GM19397 (cell line): ENCODE results near the gene LUC7L2.
"Not testable (repeated sequence)": the region's sequence is repeated elsewhere in the genome, so short reads cannot be mapped to it uniquely, and the experiment has no call there.

Experiments used
- ATAC-seq: cut with Tn5 transposase; IDR thresholded peaks from one replicate; pipeline ENCODE4 v1.9.1; 2021; ENCODE audit warnings: mild to moderate bottlenecking, moderate library complexity; ENCODE audit not compliant: unreplicated experiment

The LUC7L2 gene

GRCh38 chr7:139394540-139394939 is 34.8 kb downstream of the LUC7L2 start:
- no peak for ATAC-seq

- no peak for ATAC-seq
Observed at GRCh38 chr7:139396323-139396951, 36.7 kb downstream of the LUC7L2 start.

- no peak for ATAC-seq
Observed at GRCh38 chr7:139397192-139397591, 37.5 kb downstream of the LUC7L2 start.

- no peak for ATAC-seq
Observed at GRCh38 chr7:139403601-139404000, 43.9 kb downstream of the LUC7L2 start.

- no peak for ATAC-seq
Observed at GRCh38 chr7:139407555-139407954, 47.9 kb downstream of the LUC7L2 start.

GRCh38 chr7:139414743-139415402 is 55.2 kb downstream of the LUC7L2 start:
- not testable (repeated sequence) for ATAC-seq

GRCh38 chr7:139416405-139416804 is 56.7 kb downstream of the LUC7L2 start:
- no peak for ATAC-seq

GRCh38 chr7:139417478-139417877 is 57.8 kb downstream of the LUC7L2 start:
- no peak for ATAC-seq

GRCh38 chr7:139421123-139421522 is 61.4 kb downstream of the LUC7L2 start:
- ATAC-seq = no peak

- no peak for ATAC-seq
Observed at GRCh38 chr7:139422126-139422525, 62.4 kb downstream of the LUC7L2 start.

GRCh38 chr7:139423091-139423490 is 63.4 kb downstream of the LUC7L2 start:
- no peak for ATAC-seq

GRCh38 chr7:139424004-139424403 is 64.3 kb downstream of the LUC7L2 start:
- no peak for ATAC-seq

GRCh38 chr7:139425701-139426100 is 66.0 kb downstream of the LUC7L2 start:
- not testable (repeated sequence) for ATAC-seq

GRCh38 chr7:139426258-139427028 is 66.7 kb downstream of the LUC7L2 start:
- ATAC-seq = no peak

- ATAC-seq = no peak
Observed at GRCh38 chr7:139427029-139427420, 67.3 kb downstream of the LUC7L2 start.

GRCh38 chr7:139427788-139428187 is 68.1 kb downstream of the LUC7L2 start:
- ATAC-seq = no peak

GRCh38 chr7:139429735-139430134 is 70.0 kb downstream of the LUC7L2 start:
- not testable (repeated sequence) for ATAC-seq

GRCh38 chr7:139430443-139430842 is 70.7 kb downstream of the LUC7L2 start:
- ATAC-seq = no peak

- no peak for ATAC-seq
Observed at GRCh38 chr7:139431010-139431409, 71.3 kb downstream of the LUC7L2 start.

GRCh38 chr7:139431459-139431858 is 71.8 kb downstream of the LUC7L2 start:
- ATAC-seq = no peak

GRCh38 chr7:139436806-139437205 is 77.1 kb downstream of the LUC7L2 start:
- no peak for ATAC-seq

- no peak for ATAC-seq
Observed at GRCh38 chr7:139439375-139439774, 79.7 kb downstream of the LUC7L2 start.
